Endothelial cell of umbilical vein (primary cell): ENCODE data around the gene LRRC28. TPM values are rescaled to one million over a fixed set of nuclear protein-coding genes. Genes with fewer than 3 reads are reported as not detected.

ENCODE experiments used
- BruUV-seq: library from RNA; stranded (reverse); fragments of 400-500 nt; replicated peaks from 2 replicates; lab custom pipeline; 2021; lab: Mats Ljungman, UMichigan
- CTCF ChIA-PET: fragments of 300-600, 350-600 bp; sonication (Branson Sonifier 250); formaldehyde crosslinking; loops from one replicate; lab custom pipeline; 2021; ENCODE audit warnings: antibody characterized with exemption, inconsistent platforms; lab: Charles Lee
- POLR2A ChIA-PET: fragments of 300-600, 350-600 bp; sonication (Branson Sonifier 250); formaldehyde crosslinking; loops from one replicate; lab custom pipeline; 2021; ENCODE audit warnings: antibody characterized with exemption, inconsistent platforms; lab: Charles Lee
- DNase-seq: peaks from one replicate; pipeline ENCODE4 v3.0.0-alpha.2; 2011; ENCODE audit warnings: low read depth, low spot score
- FAIRE-seq: peaks from 2 replicates; lab custom pipeline; 2011; peaks lifted over from hg19 to GRCh38; lab: Jason Lieb, UNC
- H2AFZ ChIP-seq: 2 replicates; pipeline ENCODE4 v1.6.0; 2012; ENCODE audit warnings: low read depth, low read length, control low read depth, inconsistent platforms
- H3K27ac ChIP-seq: 2 replicates; pipeline ENCODE4 v1.5.1; 2011; ENCODE audit warnings: low read depth, mild to moderate bottlenecking, control low read depth, low read length, moderate library complexity; ENCODE audit not compliant: insufficient read depth
- H3K27me3 ChIP-seq, 2 experiments: 2 replicates each; pipeline versions ENCODE4 v1.6.0 to v1.6.1; 2011; ENCODE audit warnings: low read length in 2 of 2, mixed read lengths in 1 of 2; ENCODE audit not compliant: control insufficient read depth in 2 of 2, insufficient read depth in 2 of 2
- H3K36me3 ChIP-seq, 2 experiments: 2 replicates in 1 of 2; 3 replicates in 1 of 2; pipeline ENCODE4 v1.5.1; 2011; ENCODE audit warnings: low read length in 2 of 2, mild to moderate bottlenecking in 1 of 2, moderate library complexity in 1 of 2; ENCODE audit not compliant: control insufficient read depth in 2 of 2, insufficient read depth in 2 of 2; ENCODE audit errors: extremely low read depth in 1 of 2
- H3K4me1 ChIP-seq: 3 replicates; pipeline ENCODE4 v1.5.1; 2011; ENCODE audit warnings: mild to moderate bottlenecking, low read length; ENCODE audit not compliant: control insufficient read depth, insufficient read depth; ENCODE audit errors: extremely low read depth
- H3K4me2 ChIP-seq: 2 replicates; pipeline ENCODE4 v1.6.1; 2011; ENCODE audit warnings: low read length, control low read depth, mixed read lengths; ENCODE audit not compliant: insufficient read depth
- H3K4me3 ChIP-seq, 3 experiments: fragments of 200-600 bp in 1 of 3; sonication (generic), shearing (Covaris generic) in 1 of 3; replicated peaks in 1 of 3; 2 replicates each; pipeline ENCODE4 v1.5.1; 2011 to 2016; ENCODE audit warnings: control low read depth in 3 of 3, low read length in 3 of 3, mild to moderate bottlenecking in 2 of 3, inconsistent platforms in 1 of 3, low read depth in 1 of 3, moderate library complexity in 1 of 3; ENCODE audit not compliant: insufficient read depth in 1 of 3
- H3K79me2 ChIP-seq: 2 replicates; pipeline ENCODE4 v1.6.0; 2012; ENCODE audit warnings: low read length, inconsistent platforms; ENCODE audit not compliant: control insufficient read depth, insufficient read depth
- H3K9ac ChIP-seq: replicated peaks from 2 replicates; pipeline ENCODE3; 2011; ENCODE audit warnings: low read length, control low read depth; ENCODE audit not compliant: insufficient read depth; ENCODE audit errors: extremely low read depth
- H3K9me1 ChIP-seq: replicated peaks from 3 replicates; pipeline ENCODE4 v1.6.0; 2011; ENCODE audit warnings: mild to moderate bottlenecking, low read length; ENCODE audit not compliant: control insufficient read depth, insufficient read depth; ENCODE audit errors: extremely low read depth
- H3K9me3 ChIP-seq: replicated peaks from 2 replicates; pipeline ENCODE4 v1.5.1; 2012; ENCODE audit warnings: low read length, inconsistent platforms; ENCODE audit not compliant: control insufficient read depth, insufficient read depth
- H4K20me1 ChIP-seq: replicated peaks from 2 replicates; pipeline ENCODE3; 2011; ENCODE audit warnings: mild to moderate bottlenecking, low read length; ENCODE audit not compliant: control insufficient read depth, insufficient read depth; ENCODE audit errors: extremely low read depth
- EZH2 ChIP-seq: IDR thresholded peaks from 2 replicates; pipeline ENCODE4 v1.6.1; 2012; ENCODE audit warnings: borderline replicate concordance, low read depth, mild to moderate bottlenecking, moderate library complexity, low read length, inconsistent platforms; ENCODE audit not compliant: severe bottlenecking
- FOS ChIP-seq: IDR thresholded peaks from 2 replicates; pipeline ENCODE4 v1.6.1; 2011; ENCODE audit warnings: mild to moderate bottlenecking, low read length, moderate library complexity, borderline replicate concordance; ENCODE audit not compliant: insufficient read depth
- GATA2 ChIP-seq: IDR thresholded peaks from 2 replicates; pipeline ENCODE4 v1.7.0; 2011; ENCODE audit warnings: low read depth, mild to moderate bottlenecking, moderate library complexity, mixed read lengths, low read length; ENCODE audit not compliant: insufficient read length, insufficient read depth
- JUN ChIP-seq: IDR thresholded peaks from 2 replicates; pipeline ENCODE4 v1.6.1; 2011; ENCODE audit warnings: borderline replicate concordance, low read depth; ENCODE audit not compliant: insufficient read length, insufficient read depth
- MYC ChIP-seq: IDR thresholded peaks from one replicate; pipeline ENCODE4 v1.6.1; 2011; ENCODE audit warnings: mild to moderate bottlenecking, low read depth, low read length
- POLR2A ChIP-seq: IDR thresholded peaks from 2 replicates; pipeline ENCODE4 v1.6.1; 2012; ENCODE audit warnings: low read depth, mild to moderate bottlenecking, control low read depth, low read length
- POLR2AphosphoS5 ChIP-seq: IDR thresholded peaks from 2 replicates; pipeline ENCODE4 v1.6.1; 2012; ENCODE audit warnings: low read depth, mild to moderate bottlenecking, control low read depth, low read length, moderate library complexity; ENCODE audit not compliant: insufficient read depth
- dilution Hi-C: fragments of 300-500 bp; cut with MboI; formaldehyde crosslinking; loops from one replicate; pipeline ENCODE4 v1.15.0; 2019; ENCODE audit warnings: low sequenced_read_pairs; ENCODE audit not compliant: extremely low pct_ligation_motif_present
- intact Hi-C: fragments of 100-400 bp; cut with micrococcal nuclease; formaldehyde crosslinking; loops from one replicate; pipeline ENCODE4 v1.10.0; 2022
- polyA plus RNA-seq, 4 experiments: library from polyadenylated mRNA; depleted of rRNA in 3 of 4; stranded (reverse) in 3 of 4; unstranded in 1 of 4; fragments of >200 nt; gene quantifications; 2 replicates each; pipeline versions ENCODE4 v1.2.1 to v1.2.3, GENCODE V29; 2011 to 2012; ENCODE audit warnings: missing spikeins in 1 of 4
- total RNA-seq: library from RNA; stranded (reverse); gene quantifications from 2 replicates; pipeline ENCODE4 v1.2.3, GENCODE V29; 2021
- TF ChIP-seq, protein P1 (sequence below): IDR thresholded peaks from 2 replicates; pipeline ENCODE4 v1.6.1; 2011; ENCODE audit not compliant: insufficient read depth, insufficient read length
- TF ChIP-seq, protein P2 (sequence below), 2 donors: IDR thresholded peaks; 1 replicate in 1 of 2; 2 replicates in 1 of 2; pipeline ENCODE4 v1.5.1; 2011; ENCODE audit warnings: low read length in 2 of 2, mild to moderate bottlenecking in 2 of 2, moderate library complexity in 2 of 2, control low read depth in 1 of 2, inconsistent platforms in 1 of 2, low read depth in 1 of 2; ENCODE audit not compliant: insufficient read depth in 1 of 2; ENCODE audit errors: extremely low read depth in 1 of 2

Gene LRRC28
- total and polyA plus RNA-seq, 2 donors (not counting 3 experiments of a cell fraction or from before 2014, with no cell fraction given), result 19.6 to 26.7 TPM

DNA sequence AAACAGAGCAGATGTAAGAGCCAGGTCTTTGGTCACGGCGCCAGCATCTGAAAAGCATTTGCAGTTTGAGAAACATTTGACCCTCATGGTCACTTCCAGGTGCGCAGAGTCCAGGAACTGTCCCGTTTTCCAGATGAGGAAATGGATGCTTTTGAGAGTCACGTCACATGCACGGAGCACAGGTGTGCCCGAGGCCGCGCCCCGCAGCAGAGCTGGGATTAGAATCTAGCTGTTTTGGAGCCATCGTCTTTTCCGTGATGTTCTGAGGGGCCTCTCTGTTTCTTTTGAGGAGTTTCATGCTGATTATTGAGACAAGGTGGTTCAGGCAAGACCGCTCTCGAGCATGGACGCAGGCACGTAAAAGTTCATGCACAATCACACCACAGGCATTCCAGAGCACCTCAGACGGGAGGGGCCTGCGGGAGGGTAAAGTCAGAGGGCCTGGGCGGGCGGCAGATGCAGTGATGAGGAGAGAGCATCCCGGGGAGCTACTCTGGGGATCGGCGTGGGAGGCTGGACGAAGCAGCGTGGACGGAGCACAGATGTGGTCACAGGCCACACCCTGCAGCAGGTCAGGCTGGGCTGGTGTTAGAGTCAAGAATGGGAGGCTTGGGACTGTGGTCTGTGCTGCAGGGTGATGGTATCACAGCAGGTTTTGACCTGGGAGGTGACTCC lies 175.3 kb downstream of the LRRC28 start:
- Histone ChIP-seq H4K20me1 (no peaks in the 10 kb centered on the region), H2AFZ (no peak overlapping the region), H3K36me3 (no peaks in the 10 kb centered on the region), H3K9me3 (no peaks in the 10 kb centered on the region), H3K27ac (no peak overlapping the region), H3K27me3 (no peaks in the 10 kb centered on the region), H3K4me2 (no peak overlapping the region), H3K9ac (no peak overlapping the region), H3K4me1 (peaks cover 19% of the 10 kb centered on the region), H3K9me1 (no peaks in the 10 kb centered on the region), H3K4me3 (no peak overlapping the region), H3K79me2 (no peaks in the 10 kb centered on the region)
- FAIRE-seq (no peak), DNase-seq (no peak)
- BruUV-seq, result no TSS peak
- ChIA-PET POLR2A (no interaction called here), CTCF (interaction anchor here (1.1 to 1.8 kb wide), 4 partner anchors 16 to 278 kb away, joined by 3 to 17 read pairs (median 5); no protein-coding TSS in a partner anchor)
- intact Hi-C loops (no loop called here), dilution Hi-C loops (no loop called here)
- TF ChIP-seq, protein P1, sequence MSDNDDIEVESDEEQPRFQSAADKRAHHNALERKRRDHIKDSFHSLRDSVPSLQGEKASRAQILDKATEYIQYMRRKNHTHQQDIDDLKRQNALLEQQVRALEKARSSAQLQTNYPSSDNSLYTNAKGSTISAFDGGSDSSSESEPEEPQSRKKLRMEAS, result no peak
- TF ChIP-seq EZH2 (no peak), GATA2 (no peak), POLR2AphosphoS5 (no peak), POLR2A (no peak), MYC (no peak), FOS (no peak), JUN (no peak)
- TF ChIP-seq, protein P2, sequence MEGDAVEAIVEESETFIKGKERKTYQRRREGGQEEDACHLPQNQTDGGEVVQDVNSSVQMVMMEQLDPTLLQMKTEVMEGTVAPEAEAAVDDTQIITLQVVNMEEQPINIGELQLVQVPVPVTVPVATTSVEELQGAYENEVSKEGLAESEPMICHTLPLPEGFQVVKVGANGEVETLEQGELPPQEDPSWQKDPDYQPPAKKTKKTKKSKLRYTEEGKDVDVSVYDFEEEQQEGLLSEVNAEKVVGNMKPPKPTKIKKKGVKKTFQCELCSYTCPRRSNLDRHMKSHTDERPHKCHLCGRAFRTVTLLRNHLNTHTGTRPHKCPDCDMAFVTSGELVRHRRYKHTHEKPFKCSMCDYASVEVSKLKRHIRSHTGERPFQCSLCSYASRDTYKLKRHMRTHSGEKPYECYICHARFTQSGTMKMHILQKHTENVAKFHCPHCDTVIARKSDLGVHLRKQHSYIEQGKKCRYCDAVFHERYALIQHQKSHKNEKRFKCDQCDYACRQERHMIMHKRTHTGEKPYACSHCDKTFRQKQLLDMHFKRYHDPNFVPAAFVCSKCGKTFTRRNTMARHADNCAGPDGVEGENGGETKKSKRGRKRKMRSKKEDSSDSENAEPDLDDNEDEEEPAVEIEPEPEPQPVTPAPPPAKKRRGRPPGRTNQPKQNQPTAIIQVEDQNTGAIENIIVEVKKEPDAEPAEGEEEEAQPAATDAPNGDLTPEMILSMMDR (IDR thresholded peaks at IDR 0.05; ENCODE audit: extremely low read depth in 1 of 2, insufficient read depth in 1 of 2, low read depth in 1 of 2, low read length in 2 of 2), result no peak
